ENCODE measurements around the gene TEX51. TPM values are rescaled to one million over a fixed set of nuclear protein-coding genes. Genes with fewer than 3 reads are reported as not detected.

Gene TEX51
- total RNA-seq, 1 donor from 2014 or later = not detected

DNA sequence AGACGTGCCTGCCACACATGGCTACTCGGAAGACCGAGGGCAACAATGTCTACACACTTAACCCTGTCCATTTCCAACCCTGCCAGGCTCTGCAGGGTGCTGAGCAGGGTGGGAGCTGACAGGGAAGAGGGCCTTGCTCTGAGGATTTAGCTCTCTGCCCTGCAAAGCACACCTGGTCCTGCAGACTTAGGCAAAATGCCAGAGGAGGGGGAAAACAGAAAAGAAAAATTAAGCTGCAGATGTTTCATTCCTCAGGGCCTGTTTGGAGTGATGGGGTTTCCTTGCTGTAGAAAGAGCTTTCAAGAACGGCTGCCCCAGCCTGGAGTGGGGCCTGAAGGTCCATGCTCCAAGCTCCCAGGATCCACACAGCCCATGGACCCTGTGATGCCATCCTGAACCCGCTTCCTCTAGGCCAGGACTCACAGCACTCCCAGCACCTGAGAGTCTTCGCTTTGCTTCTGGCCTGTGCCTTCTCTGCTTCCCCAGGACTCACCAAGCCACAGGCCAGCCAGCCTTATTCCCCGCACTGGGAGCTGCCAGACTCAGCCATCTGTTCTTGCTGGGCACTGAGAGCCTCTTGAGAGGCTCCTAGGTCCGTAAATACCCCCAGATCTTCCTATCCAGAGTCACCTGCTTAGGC is 9.1 kb upstream of the TEX51 start:
- H3K9me3 ChIP-seq (ENCODE audit: control insufficient read depth in 3 of 3, low read length in 3 of 3) = no peaks in the 10 kb centered on the region
- H3K4me3 ChIP-seq (ENCODE audit: low read length in 3 of 3) = no peak overlapping the region
- H3K36me3 ChIP-seq (ENCODE audit: control insufficient read depth in 3 of 3, insufficient read depth in 3 of 3, low read length in 3 of 3) = no peaks in the 10 kb centered on the region
- peaks cover 7 to 18% (median 9%) of the 10 kb centered on the region in 3 donors for H3K27me3 ChIP-seq (ENCODE audit: control insufficient read depth in 3 of 3, insufficient read depth in 3 of 3, low read length in 3 of 3)
- H3K9ac ChIP-seq (ENCODE audit: low read depth in 1 of 3, low read length in 3 of 3) = no peak overlapping the region
- peaks cover 7 to 10% (median 9%) of the 10 kb centered on the region in 3 donors for H3K4me1 ChIP-seq (ENCODE audit: control insufficient read depth in 3 of 3, insufficient read depth in 3 of 3, low read length in 3 of 3)
- H3K27ac ChIP-seq (ENCODE audit: low read depth, low read length) = no peak overlapping the region

- Histone ChIP-seq H3K27ac (ENCODE audit: low read depth, low read length) (no peak overlapping the region), H3K27me3 (ENCODE audit: control insufficient read depth in 3 of 3, insufficient read depth in 3 of 3, low read length in 3 of 3) (peaks cover 7 to 18% (median 9%) of the 10 kb centered on the region in 3 donors), H3K9ac (ENCODE audit: low read depth in 1 of 3, low read length in 3 of 3) (no peak overlapping the region), H3K4me3 (ENCODE audit: low read length in 3 of 3) (no peak overlapping the region), H3K4me1 (ENCODE audit: control insufficient read depth in 3 of 3, insufficient read depth in 3 of 3, low read length in 3 of 3) (peaks cover 7 to 10% (median 9%) of the 10 kb centered on the region in 3 donors), H3K36me3 (ENCODE audit: control insufficient read depth in 3 of 3, insufficient read depth in 3 of 3, low read length in 3 of 3) (no peaks in the 10 kb centered on the region), H3K9me3 (ENCODE audit: control insufficient read depth in 3 of 3, low read length in 3 of 3) (no peaks in the 10 kb centered on the region)
Measured at GRCh38 chr2:126890136-126890510, 8.6 kb upstream of the TEX51 start.

GRCh38 chr2:126890551-126891450 is 7.9 kb upstream of the TEX51 start:
- no peak overlapping the region for H3K9ac ChIP-seq (ENCODE audit: low read depth in 1 of 3, low read length in 3 of 3)
- H3K36me3 ChIP-seq (ENCODE audit: control insufficient read depth in 3 of 3, insufficient read depth in 3 of 3, low read length in 3 of 3) = no peaks in the 10 kb centered on the region
- H3K4me3 ChIP-seq (ENCODE audit: low read length in 3 of 3) = no peak overlapping the region
- H3K27me3 ChIP-seq (ENCODE audit: control insufficient read depth in 3 of 3, insufficient read depth in 3 of 3, low read length in 3 of 3) = peaks cover 7 to 15% (median 9%) of the 10 kb centered on the region in 3 donors
- no peaks in the 10 kb centered on the region for H3K9me3 ChIP-seq (ENCODE audit: control insufficient read depth in 3 of 3, low read length in 3 of 3)
- no peak overlapping the region for H3K27ac ChIP-seq (ENCODE audit: low read depth, low read length)
- peaks cover 3 to 10% (median 7%) of the 10 kb centered on the region in 3 donors for H3K4me1 ChIP-seq (ENCODE audit: control insufficient read depth in 3 of 3, insufficient read depth in 3 of 3, low read length in 3 of 3)

GRCh38 chr2:126891681-126892500 is 6.8 kb upstream of the TEX51 start:
- Histone ChIP-seq H3K36me3 (ENCODE audit: control insufficient read depth in 3 of 3, insufficient read depth in 3 of 3, low read length in 3 of 3) (no peaks in the 10 kb centered on the region), H3K9ac (ENCODE audit: low read depth in 1 of 3, low read length in 3 of 3) (no peak overlapping the region), H3K27ac (ENCODE audit: low read depth, low read length) (no peak overlapping the region), H3K4me1 (ENCODE audit: control insufficient read depth in 3 of 3, insufficient read depth in 3 of 3, low read length in 3 of 3) (peaks cover 0 to 3% (median 0%) of the 10 kb centered on the region in 3 donors), H3K27me3 (ENCODE audit: control insufficient read depth in 3 of 3, insufficient read depth in 3 of 3, low read length in 3 of 3) (peaks cover under 1 to 8% (median 6%) of the 10 kb centered on the region in 3 donors), H3K9me3 (ENCODE audit: control insufficient read depth in 3 of 3, low read length in 3 of 3) (no peaks in the 10 kb centered on the region), H3K4me3 (ENCODE audit: low read length in 3 of 3) (no peak overlapping the region)

DNA sequence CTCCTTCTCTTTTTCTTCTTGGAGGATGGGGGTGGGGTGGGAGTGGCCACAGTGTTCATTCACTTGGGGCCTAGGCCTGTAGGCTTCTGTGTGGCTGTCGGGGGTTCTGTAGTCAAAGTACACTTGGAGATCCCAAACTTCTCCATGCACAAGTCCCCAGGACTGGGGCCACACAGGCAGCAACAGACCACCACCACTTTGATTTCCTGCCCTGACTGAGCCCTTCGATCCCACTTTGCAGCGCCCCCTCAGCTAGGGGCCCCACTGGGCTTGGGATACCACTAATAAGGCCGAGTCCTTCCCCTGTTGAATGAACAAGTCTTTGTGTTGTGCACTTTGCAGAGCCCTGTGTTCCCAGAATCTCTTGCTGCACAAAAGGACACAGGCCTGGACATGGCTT is 5.5 kb upstream of the TEX51 start:
- peaks cover 0 to 3% (median 2%) of the 10 kb centered on the region in 3 donors for H3K27me3 ChIP-seq (ENCODE audit: control insufficient read depth in 3 of 3, insufficient read depth in 3 of 3, low read length in 3 of 3)

DNA sequence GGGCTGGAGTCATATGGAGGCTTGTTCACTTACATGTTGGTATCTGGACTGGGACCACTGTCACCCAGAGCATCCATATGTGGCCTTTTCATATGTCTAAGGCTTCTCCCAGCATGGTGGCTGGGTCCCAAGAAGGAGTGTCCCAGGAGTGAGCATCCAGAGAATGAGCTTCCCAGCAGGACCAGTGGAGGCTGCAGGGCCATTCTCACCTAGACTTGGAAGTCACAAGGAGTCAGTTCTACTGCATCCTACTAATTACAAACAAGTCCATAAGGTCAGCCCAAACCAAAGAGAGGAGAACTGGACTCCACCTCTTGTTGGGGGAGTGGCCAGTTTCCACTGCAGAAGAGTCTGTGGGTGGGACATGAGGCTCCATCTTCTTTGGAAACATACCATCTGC is 5.1 kb upstream of the TEX51 start:
- H3K27me3 ChIP-seq (ENCODE audit: control insufficient read depth in 3 of 3, insufficient read depth in 3 of 3, low read length in 3 of 3) = peaks cover 0 to 3% (median 1%) of the 10 kb centered on the region in 3 donors
- H3K27ac ChIP-seq (ENCODE audit: low read depth, low read length) = no peak overlapping the region
- H3K36me3 ChIP-seq (ENCODE audit: control insufficient read depth in 3 of 3, insufficient read depth in 3 of 3, low read length in 3 of 3) = no peaks in the 10 kb centered on the region
- H3K4me1 ChIP-seq (ENCODE audit: control insufficient read depth in 3 of 3, insufficient read depth in 3 of 3, low read length in 3 of 3) = peaks cover 0 to 3% (median 0%) of the 10 kb centered on the region in 3 donors
- no peak overlapping the region for H3K9ac ChIP-seq (ENCODE audit: low read depth in 1 of 3, low read length in 3 of 3)
- no peak overlapping the region for H3K4me3 ChIP-seq (ENCODE audit: low read length in 3 of 3)
- no peaks in the 10 kb centered on the region for H3K9me3 ChIP-seq (ENCODE audit: control insufficient read depth in 3 of 3, low read length in 3 of 3)

More for the DNA sequence above, 5.5 kb upstream of the TEX51 start:
- no peaks in the 10 kb centered on the region for H3K36me3 ChIP-seq (ENCODE audit: control insufficient read depth in 3 of 3, insufficient read depth in 3 of 3, low read length in 3 of 3)
- no peaks in the 10 kb centered on the region for H3K9me3 ChIP-seq (ENCODE audit: control insufficient read depth in 3 of 3, low read length in 3 of 3)
- H3K4me3 ChIP-seq (ENCODE audit: low read length in 3 of 3) = no peak overlapping the region
- no peak overlapping the region for H3K9ac ChIP-seq (ENCODE audit: low read depth in 1 of 3, low read length in 3 of 3)
- no peak overlapping the region for H3K27ac ChIP-seq (ENCODE audit: low read depth, low read length)
- peaks cover 0 to 3% (median 0%) of the 10 kb centered on the region in 3 donors for H3K4me1 ChIP-seq (ENCODE audit: control insufficient read depth in 3 of 3, insufficient read depth in 3 of 3, low read length in 3 of 3)

- H3K9ac ChIP-seq (ENCODE audit: low read depth in 1 of 3, low read length in 3 of 3) = no peak overlapping the region
- H3K9me3 ChIP-seq (ENCODE audit: control insufficient read depth in 3 of 3, low read length in 3 of 3) = no peaks in the 10 kb centered on the region
- H3K4me1 ChIP-seq (ENCODE audit: control insufficient read depth in 3 of 3, insufficient read depth in 3 of 3, low read length in 3 of 3) = peaks cover 0 to 3% (median 0%) of the 10 kb centered on the region in 3 donors
Measured at GRCh38 chr2:126894082-126894481, 4.6 kb upstream of the TEX51 start.

DNA sequence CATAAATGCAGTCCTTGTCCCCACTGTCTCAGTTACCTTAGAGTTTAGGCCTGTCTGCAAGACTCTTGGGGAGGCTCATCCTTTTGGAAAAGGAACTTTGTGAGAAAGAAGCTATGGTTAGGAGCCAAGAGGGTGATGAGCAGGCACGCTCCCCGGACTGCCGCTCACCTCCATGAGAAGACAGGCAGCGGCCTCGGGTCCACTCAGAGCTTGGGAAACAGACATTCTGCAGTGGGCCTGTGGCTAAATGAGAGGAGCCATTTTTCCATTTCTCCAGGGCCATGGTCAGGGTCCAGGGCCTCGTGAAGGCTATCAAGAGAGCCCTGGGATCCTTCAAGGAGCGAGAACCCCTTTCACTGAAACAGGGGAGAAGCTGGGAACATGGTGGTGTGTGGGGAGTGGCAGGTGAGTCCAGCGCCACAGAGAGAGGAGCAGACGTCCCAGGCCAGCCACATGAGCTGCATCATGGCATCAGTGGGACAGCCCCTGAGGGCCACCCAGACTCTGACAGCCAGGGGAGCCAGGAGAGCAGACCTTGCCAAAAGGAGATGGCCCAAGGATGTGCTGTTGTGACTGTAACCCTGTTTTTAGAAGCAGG is 4.0 kb upstream of the TEX51 start:
- Histone ChIP-seq H3K4me1 (ENCODE audit: control insufficient read depth in 3 of 3, insufficient read depth in 3 of 3, low read length in 3 of 3) (peaks cover 0 to 3% (median 0%) of the 10 kb centered on the region in 3 donors), H3K9ac (ENCODE audit: low read depth in 1 of 3, low read length in 3 of 3) (no peak overlapping the region), H3K4me3 (ENCODE audit: low read length in 3 of 3) (no peak overlapping the region), H3K27ac (ENCODE audit: low read depth, low read length) (no peak overlapping the region), H3K9me3 (ENCODE audit: control insufficient read depth in 3 of 3, low read length in 3 of 3) (no peaks in the 10 kb centered on the region), H3K27me3 (ENCODE audit: control insufficient read depth in 3 of 3, insufficient read depth in 3 of 3, low read length in 3 of 3) (peaks cover 0 to 3% (median 3%) of the 10 kb centered on the region in 3 donors), H3K36me3 (ENCODE audit: control insufficient read depth in 3 of 3, insufficient read depth in 3 of 3, low read length in 3 of 3) (no peaks in the 10 kb centered on the region)

More at GRCh38 chr2:126894082-126894481, 4.6 kb upstream of the TEX51 start:
- Histone ChIP-seq H3K36me3 (ENCODE audit: control insufficient read depth in 3 of 3, insufficient read depth in 3 of 3, low read length in 3 of 3) (no peaks in the 10 kb centered on the region), H3K4me3 (ENCODE audit: low read length in 3 of 3) (no peak overlapping the region), H3K27ac (ENCODE audit: low read depth, low read length) (no peak overlapping the region), H3K27me3 (ENCODE audit: control insufficient read depth in 3 of 3, insufficient read depth in 3 of 3, low read length in 3 of 3) (peaks cover 0 to 3% (median 3%) of the 10 kb centered on the region in 3 donors)

DNA sequence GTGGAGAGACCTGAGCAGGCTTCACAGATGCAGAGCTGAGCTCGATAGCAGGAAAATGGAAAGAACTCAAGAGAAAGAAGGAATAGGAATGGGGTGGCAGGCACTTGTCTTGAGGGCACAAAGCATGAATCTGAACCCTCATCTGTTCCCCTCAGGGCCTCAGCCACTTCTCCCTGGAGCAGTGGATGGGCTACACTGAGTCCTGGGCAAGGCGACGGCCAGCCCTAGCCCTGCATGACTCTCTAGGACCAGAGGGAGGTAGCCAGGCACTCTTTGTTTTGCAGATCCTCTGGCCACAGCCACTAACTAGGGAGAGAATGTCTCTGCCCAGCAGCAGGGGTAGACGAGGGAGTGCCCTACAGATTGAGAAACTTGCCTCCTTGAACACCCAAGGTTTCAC is 3.4 kb upstream of the TEX51 start:
- H3K27ac ChIP-seq (ENCODE audit: low read depth, low read length) = no peak overlapping the region
- no peak overlapping the region for H3K9ac ChIP-seq (ENCODE audit: low read depth in 1 of 3, low read length in 3 of 3)
- H3K4me3 ChIP-seq (ENCODE audit: low read length in 3 of 3) = no peak overlapping the region
- no peaks in the 10 kb centered on the region for H3K9me3 ChIP-seq (ENCODE audit: control insufficient read depth in 3 of 3, low read length in 3 of 3)
- no peaks in the 10 kb centered on the region for H3K36me3 ChIP-seq (ENCODE audit: control insufficient read depth in 3 of 3, insufficient read depth in 3 of 3, low read length in 3 of 3)
- H3K27me3 ChIP-seq (ENCODE audit: control insufficient read depth in 3 of 3, insufficient read depth in 3 of 3, low read length in 3 of 3) = peaks cover 0 to 3% (median 3%) of the 10 kb centered on the region in 3 donors
- peaks cover 0 to 3% (median 0%) of the 10 kb centered on the region in 3 donors for H3K4me1 ChIP-seq (ENCODE audit: control insufficient read depth in 3 of 3, insufficient read depth in 3 of 3, low read length in 3 of 3)
